ENCODE data around the gene PLA2G4E.

The PLA2G4E gene

DNA sequence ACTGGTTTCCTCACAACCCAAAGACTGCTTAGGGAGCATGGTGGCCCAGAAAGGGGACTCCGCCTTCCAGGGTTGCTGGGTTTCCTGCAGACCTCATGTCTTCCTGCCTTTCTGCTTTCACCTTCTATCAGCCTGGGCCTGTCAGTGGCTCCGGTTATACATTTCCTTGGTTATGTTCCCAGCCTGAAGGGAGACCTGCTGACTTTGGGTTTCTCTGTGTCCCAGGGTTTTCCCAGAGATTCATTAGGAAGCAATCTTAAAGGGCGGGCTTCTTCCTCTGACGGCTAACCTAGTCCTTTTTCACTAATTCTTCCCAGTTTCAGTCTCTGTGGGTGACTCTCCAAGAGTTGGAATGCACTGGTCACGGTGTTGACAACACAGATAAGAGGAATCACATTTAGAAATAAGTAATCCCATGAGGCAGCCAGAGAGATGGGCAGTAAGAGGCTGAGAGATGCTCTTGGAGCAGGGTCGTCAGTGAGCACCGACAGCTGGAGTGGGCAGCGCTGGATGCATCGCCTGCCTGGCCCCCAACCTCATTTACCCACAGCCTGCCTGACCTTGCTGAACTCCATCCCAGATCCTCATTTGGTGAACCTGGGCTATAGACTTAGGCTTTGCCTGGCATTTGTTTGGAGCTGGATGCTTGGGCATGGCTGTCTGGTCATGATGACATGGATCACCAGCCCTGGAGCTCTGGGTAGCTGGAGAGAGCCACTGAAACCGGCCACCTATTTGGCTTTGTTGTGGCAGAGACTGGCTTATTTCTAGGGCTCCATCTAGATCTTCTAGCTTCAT is 38.5 kb downstream of the PLA2G4E start:
- in situ Hi-C loops (cut with MboI; ENCODE audit: low sequenced_read_pairs): loop anchor here (25.0 kb wide), 1 partner anchor 155 kb away; no protein-coding TSS in a partner anchor

- in situ Hi-C loops (cut with MboI; ENCODE audit: low sequenced_read_pairs): loop anchor here (25.0 kb wide), 1 partner anchor 156 kb away; no protein-coding TSS in a partner anchor
Observed at GRCh38 chr15:41981371-41982132, 39.3 kb downstream of the PLA2G4E start.

GRCh38 chr15:41980654-41981323 is 40.1 kb downstream of the PLA2G4E start:
- in situ Hi-C loops (cut with MboI; ENCODE audit: low sequenced_read_pairs): loop anchor here (25.0 kb wide), 1 partner anchor 157 kb away; no protein-coding TSS in a partner anchor

DNA sequence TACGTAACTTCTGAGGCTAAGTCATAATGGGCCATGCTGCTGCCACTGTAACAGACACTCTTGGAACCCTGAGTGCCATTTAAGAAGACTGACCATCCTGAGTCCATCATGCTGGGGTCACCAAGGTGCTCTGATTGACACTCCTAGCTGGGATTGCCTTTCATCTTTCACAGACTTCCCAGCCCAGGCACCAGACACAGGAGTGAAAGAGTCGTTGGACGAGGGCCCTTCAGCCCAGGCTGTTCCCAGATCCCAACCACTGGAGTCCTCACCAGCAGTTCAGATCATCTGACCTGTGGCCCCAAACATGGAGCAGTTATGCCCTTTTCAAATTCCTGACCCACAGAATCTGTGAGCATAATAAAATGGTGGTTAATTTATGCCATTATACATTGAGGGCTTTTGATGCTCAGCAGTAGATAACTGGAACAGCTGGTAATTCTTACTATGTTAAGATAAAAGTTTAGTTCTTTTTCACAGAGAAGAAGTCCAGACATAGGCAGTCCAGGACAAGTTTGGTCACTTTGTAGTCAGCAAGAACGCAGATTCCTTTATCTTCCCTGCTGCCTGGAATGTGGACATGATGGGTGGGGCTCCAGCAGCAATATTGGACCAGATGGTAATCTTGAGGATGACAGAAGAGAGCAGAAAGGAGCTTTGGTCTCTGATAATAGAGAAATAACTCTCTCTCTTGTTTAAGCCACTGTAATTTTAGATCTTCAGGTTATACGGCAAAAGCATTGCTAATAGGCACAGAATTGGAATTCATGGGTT is 41.2 kb downstream of the PLA2G4E start:
- in situ Hi-C loops (cut with MboI; ENCODE audit: low sequenced_read_pairs): loop anchor here (25.0 kb wide), 1 partner anchor 158 kb away; no protein-coding TSS in a partner anchor

- in situ Hi-C loops (cut with MboI; ENCODE audit: low sequenced_read_pairs): loop anchor here (25.0 kb wide), 1 partner anchor 159 kb away; no protein-coding TSS in a partner anchor
Observed at GRCh38 chr15:41978534-41978933, 42.3 kb downstream of the PLA2G4E start.

- in situ Hi-C loops (cut with MboI; ENCODE audit: low sequenced_read_pairs): loop anchor here (25.0 kb wide), 1 partner anchor 159 kb away; no protein-coding TSS in a partner anchor
Observed at GRCh38 chr15:41977757-41978383, 43.0 kb downstream of the PLA2G4E start.

DNA sequence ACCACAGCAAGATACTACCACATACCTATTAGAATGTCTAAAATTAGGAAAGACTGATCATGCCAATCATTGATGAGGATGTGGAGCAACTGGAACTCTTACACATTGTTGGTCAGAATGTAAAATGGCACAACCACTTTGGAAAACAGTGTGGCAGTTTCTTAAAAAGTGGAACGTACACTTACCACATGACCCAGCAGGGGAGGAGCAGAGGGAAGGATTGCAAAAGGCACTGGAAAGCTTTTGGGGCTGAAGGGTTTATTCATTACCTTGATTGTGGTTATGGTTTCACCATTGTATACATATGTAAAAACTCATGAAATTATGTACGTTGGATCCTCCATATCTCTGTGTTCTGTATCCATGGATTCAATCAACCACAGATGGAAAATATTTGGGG is 45.2 kb downstream of the PLA2G4E start:
- in situ Hi-C loops (cut with MboI; ENCODE audit: low sequenced_read_pairs): loop anchor here (25.0 kb wide), 1 partner anchor 162 kb away; no protein-coding TSS in a partner anchor

DNA sequence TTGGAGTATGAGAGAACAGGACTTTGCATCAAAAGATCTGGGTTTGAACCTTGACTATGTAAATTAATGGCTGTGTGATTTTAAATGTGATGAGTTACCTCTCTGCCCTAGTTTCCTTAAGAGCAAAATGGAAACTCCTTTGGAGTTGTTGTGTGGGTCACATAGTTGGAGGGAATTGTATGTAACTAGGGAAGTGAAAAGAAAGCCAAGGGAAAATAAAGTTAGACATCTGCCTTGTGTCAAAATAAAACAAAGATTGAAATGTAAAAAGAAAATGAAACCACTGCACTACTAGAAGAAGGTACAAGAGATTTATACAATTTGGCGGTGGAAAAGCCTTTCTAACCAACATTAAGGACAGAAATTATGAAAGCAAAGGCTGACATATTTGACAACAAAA is 46.8 kb downstream of the PLA2G4E start:
- in situ Hi-C loops (cut with MboI; ENCODE audit: low sequenced_read_pairs): no loop called here

DNA sequence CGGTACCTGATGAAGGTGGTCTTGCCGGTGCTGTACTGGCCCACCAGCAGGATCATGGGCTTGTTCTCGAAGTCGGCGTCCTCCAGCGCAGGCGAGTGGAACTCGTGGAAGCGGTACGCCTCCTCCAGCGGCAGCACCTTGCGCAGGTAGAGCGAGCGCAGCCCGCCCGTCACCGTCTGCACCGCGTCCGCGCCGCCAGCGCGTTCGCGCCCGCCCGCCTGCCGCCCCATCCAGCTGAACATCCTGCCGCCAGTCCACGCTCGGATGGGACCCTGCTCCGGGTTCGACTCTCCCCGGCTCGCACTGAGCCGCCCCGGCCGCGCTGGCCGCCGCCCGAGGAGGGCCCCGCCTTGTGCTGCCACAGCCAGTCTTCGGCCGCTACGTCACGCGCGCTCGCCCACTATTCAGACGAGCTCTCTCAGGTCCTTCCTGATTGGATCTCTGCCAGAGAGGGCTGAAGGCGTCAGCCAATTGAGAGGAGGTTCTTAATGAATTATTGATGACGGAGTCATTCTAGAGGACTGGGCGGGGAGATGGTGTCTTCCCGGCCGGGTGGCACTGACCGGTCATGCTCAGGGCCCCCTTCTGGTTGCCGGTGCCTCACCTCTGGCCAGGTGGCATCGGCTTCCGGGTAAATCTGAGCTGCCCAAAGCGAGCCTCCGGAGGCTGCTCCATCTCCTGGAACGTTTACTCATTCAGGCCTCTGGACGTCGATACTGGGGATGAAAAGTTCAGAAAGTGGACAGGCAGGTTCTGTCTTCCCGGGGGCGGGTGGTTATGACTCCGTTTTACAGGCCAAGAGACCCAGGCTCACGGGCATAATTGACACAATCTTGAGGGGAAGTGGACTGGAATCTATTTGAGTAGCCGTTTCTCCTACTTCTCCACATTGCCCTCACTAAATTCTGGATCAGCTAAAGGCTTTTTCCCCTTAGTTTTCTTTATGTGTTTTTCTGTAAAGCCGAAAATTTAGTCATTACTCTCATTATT is 48.3 kb downstream of the PLA2G4E start, which contains the start of gene EHD4:
TSS of gene EHD4 (minus strand) at position 305 of the 990 bp plus-strand sequence. CDS start at position 242, 63 bp downstream.
- in situ Hi-C loops (cut with MboI; ENCODE audit: low sequenced_read_pairs): no loop called here

DNA sequence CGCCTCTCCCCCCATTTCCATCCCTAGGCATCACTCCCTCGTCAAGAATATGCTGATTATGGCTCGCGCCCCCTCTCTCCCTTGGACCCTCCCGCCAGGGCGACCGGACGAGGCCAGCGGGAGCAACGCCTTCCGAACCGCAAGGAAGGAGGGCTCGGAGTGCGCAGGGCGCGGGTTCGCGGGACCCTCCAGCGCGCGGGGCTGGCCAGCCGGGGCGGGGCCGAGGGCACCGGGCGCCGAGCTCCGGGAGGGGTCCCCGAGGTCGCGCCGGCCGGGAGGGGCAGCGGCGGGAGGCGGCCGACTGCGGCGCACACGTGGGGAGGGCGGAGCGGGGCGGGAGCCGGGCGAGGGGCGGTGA is 49.0 kb downstream of the PLA2G4E start:
- in situ Hi-C loops (cut with MboI; ENCODE audit: low sequenced_read_pairs): no loop called here

- in situ Hi-C loops (cut with MboI; ENCODE audit: low sequenced_read_pairs): no loop called here
Observed at GRCh38 chr15:41971089-41971894, 49.5 kb downstream of the PLA2G4E start.

DNA sequence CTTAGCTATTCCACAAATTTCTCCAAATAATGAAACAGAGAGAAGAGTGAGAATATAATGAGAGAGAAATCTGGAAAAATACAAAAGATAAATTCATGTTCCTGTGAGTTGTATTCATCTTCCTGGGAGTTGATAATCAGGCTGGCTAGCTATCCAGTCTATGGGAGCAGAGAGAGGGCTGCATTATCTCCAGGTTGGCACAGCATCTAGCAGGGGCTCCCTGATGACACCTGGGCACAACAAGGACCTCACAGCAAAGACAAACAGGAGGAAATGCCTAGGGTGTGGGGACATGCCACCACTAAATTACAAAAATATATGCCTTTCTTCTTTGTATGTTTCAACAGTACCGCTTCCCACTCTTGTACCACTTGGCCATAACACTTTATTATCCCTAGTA is 50.4 kb downstream of the PLA2G4E start:
- in situ Hi-C loops (cut with MboI; ENCODE audit: low sequenced_read_pairs): no loop called here

GRCh38 chr15:41969851-41970431 is 50.9 kb downstream of the PLA2G4E start:
- in situ Hi-C loops (cut with MboI; ENCODE audit: low sequenced_read_pairs): no loop called here

GRCh38 chr15:41968701-41969100 is 52.1 kb downstream of the PLA2G4E start:
- in situ Hi-C loops (cut with MboI; ENCODE audit: low sequenced_read_pairs): no loop called here

GRCh38 chr15:41967506-41968206 is 53.2 kb downstream of the PLA2G4E start:
- in situ Hi-C loops (cut with MboI; ENCODE audit: low sequenced_read_pairs): no loop called here

DNA sequence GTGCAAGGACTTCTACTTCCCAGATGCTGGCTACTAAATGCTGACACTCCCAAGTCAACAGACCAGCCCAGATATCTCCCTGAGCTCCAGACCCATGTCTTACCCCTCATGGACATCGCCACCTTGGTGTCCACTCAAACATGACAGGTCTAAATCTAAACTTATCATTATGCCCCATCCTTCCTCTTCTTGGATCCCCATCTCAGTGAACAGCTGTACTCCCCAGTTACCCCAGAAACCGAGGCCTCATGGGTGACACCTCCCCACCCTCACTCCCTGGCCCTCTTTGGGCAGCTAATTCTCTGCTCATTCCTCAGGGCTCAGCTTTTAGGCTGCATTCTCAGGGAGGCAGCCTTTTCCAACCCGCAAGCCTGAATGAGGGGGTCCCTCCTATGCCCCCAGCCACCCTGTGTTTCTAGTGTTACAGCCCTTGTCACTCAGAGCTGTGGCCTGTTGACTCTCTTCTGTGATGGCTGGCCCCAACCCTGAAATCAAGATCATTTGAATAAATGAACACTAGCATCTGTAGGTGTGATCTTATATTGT is 53.8 kb downstream of the PLA2G4E start:
- in situ Hi-C loops (cut with MboI; ENCODE audit: low sequenced_read_pairs): no loop called here

DNA sequence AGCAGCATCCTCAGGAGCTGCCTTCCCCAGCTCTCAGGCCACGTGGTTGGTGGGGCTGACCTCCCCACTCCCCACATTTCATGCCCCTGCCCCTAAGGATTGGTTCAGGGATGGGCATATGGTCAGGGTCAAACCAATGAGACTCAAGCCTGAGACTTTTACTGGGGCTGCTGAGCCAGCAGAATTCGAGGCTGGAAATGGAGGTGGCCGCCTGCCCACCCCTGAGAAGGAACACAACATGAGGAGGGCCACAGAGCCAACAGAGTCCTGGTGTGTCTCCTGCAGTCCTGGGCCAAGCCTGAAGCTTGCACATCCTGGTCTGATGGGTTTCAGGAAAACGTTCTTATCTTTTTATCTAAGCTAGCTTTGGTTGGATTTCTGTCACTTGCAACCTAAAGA is 54.4 kb downstream of the PLA2G4E start:
- in situ Hi-C loops (cut with MboI; ENCODE audit: low sequenced_read_pairs): no loop called here
